HTR-8/SVneo (cell line): Measurements from ENCODE around the gene TENM3.

Experiments used
- DNase-seq: peaks from one replicate; pipeline ENCODE4 v3.0.0; 2011; ENCODE audit warnings: low spot score, mixed read lengths; ENCODE audit not compliant: insufficient read length
- FAIRE-seq: peaks from 2 replicates; lab custom pipeline; 2011; peaks lifted over from hg19 to GRCh38; lab: Jason Lieb, UNC

Gene TENM3

GRCh38 chr4:182778222-182778982 lies 535.2 kb downstream of the TENM3 start:
- DNase-seq: peak; percentile 11
- peak; percentile 79 for FAIRE-seq

DNA sequence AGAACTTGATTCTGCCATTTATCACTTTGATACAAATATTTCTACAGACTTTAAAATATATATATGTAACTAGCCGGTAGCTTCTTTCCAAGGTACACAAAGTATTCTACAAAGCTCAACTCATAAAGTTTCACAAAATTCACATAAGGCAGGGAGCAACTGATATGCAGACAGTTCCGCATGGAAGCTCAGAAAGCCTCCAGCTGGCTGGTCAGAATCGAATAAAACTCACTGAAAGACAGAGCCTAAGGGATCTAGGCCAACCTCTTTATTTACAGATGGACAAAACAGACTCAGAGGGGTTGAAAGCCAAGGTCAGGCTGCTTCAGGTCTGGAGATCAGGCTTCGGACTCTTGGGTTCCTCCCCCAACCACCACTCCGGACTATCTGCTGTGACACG lies 543.8 kb downstream of the TENM3 start:
- no peak for DNase-seq
- no peak for FAIRE-seq

DNA sequence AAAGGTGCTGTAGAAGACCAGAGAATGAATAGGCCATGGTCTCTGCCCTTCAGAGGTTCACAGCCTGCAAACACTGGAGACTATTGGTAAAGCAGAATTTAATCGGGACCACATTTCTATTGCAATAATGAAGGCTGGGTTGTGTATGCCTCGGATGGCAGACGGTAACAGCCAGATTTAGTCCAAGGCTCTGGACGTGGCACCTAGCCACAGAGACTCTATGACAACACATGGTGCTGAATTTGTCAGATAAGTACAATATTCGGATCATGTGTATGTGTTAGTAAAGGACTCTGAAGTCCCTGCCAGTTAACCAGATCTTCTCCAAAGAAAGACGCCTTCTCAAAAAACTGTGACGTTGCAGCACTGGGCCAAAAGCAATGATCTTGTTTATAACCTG lies 545.0 kb downstream of the TENM3 start:
- no peak for DNase-seq
- FAIRE-seq: no peak

DNA sequence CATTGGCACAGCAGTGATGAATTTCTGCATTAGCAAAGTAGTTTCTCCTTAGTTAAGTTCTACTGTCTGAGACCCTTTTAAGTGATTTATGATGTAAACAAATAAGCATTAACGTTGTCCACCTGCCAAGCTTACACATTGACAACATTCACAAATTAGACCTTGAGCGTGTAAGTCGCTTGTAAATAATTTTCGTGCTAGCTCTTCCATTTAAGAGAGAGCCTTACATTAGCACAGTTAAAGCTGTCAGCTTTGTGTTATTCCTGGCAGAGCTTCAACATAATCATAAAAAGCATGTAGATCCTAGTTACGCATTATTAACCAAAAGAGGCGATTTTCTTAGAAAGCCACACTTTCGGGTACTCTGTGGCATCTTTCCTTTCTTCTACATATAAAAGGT lies 546.3 kb downstream of the TENM3 start:
- FAIRE-seq (no peak), DNase-seq (no peak)

- DNase-seq: no peak
Observed at GRCh38 chr4:182795446-182796238, 552.4 kb downstream of the TENM3 start.

DNA sequence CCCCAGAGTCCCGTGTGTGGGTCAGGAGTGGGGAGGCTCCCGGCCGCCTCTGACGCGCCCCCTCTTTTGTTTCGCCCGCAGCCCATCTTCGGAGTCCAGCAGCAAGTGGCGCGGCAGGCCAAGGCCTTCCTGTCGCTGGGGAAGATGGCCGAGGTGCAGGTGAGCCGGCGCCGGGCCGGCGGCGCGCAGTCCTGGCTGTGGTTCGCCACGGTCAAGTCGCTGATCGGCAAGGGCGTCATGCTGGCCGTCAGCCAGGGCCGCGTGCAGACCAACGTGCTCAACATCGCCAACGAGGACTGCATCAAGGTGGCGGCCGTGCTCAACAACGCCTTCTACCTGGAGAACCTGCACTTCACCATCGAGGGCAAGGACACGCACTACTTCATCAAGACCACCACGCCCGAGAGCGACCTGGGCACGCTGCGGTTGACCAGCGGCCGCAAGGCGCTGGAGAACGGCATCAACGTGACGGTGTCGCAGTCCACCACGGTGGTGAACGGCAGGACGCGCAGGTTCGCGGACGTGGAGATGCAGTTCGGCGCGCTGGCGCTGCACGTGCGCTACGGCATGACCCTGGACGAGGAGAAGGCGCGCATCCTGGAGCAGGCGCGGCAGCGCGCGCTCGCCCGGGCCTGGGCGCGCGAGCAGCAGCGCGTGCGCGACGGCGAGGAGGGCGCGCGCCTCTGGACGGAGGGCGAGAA lies 556.5 kb downstream of the TENM3 start:
- no peak for DNase-seq
- FAIRE-seq: peak; percentile 55

More at GRCh38 chr4:182795446-182796238, 552.4 kb downstream of the TENM3 start:
- FAIRE-seq: no peak

GRCh38 chr4:182800216-182800515 lies 557.0 kb downstream of the TENM3 start:
- peak; percentile 23 for FAIRE-seq

DNA sequence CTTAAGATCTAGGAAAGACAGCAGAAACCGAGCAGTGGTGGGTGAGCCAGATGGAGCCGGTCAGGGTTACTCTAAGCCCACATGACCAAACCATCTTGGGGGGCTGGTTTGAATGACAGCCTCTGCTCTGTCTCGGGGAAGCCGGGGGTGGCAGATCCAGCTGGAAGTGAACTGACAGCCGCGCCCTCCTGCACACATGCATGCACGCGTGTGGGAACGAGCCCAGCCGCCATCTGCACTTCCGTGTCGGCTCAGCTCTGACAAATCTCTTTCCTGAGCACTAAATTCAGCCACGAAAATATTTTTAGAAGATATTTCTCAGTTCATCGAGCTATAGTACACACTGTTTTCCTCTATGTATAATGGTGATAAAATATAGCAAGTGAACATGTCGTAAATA lies 558.4 kb downstream of the TENM3 start:
- no peak for FAIRE-seq

More at GRCh38 chr4:182800216-182800515, 557.0 kb downstream of the TENM3 start:
- no peak for DNase-seq

GRCh38 chr4:182802621-182803020 lies 559.4 kb downstream of the TENM3 start:
- DNase-seq (no peak), FAIRE-seq (no peak)

More for the DNA sequence above, 558.4 kb downstream of the TENM3 start:
- no peak for DNase-seq

DNA sequence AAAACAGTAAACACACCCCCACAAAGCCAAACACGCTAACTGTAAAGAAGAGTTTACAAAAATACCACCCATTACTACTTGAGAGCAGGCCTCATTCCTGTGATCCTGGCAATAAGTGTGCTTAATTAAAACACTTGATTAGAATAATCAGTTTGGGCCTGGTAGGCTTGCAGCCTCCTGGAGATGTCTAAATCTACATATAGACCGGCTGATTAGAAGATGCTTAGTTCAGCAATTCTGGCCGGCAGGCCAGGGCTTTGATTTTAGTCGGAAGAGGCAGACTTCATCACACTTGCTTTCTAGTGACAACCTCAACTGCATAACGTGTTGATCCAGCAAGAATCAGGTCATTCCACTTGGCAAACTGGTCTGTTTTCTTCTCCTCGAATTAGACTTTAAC lies 560.0 kb downstream of the TENM3 start:
- DNase-seq (no peak), FAIRE-seq (no peak)

- FAIRE-seq: no peak
- no peak for DNase-seq
Observed at GRCh38 chr4:182804131-182804530, 560.9 kb downstream of the TENM3 start.

GRCh38 chr4:182805321-182805720 lies 562.1 kb downstream of the TENM3 start:
- FAIRE-seq (no peak), DNase-seq (no peak)

- DNase-seq (no peak), FAIRE-seq (no peak)
Observed at GRCh38 chr4:182805750-182806149, 562.5 kb downstream of the TENM3 start.

DNA sequence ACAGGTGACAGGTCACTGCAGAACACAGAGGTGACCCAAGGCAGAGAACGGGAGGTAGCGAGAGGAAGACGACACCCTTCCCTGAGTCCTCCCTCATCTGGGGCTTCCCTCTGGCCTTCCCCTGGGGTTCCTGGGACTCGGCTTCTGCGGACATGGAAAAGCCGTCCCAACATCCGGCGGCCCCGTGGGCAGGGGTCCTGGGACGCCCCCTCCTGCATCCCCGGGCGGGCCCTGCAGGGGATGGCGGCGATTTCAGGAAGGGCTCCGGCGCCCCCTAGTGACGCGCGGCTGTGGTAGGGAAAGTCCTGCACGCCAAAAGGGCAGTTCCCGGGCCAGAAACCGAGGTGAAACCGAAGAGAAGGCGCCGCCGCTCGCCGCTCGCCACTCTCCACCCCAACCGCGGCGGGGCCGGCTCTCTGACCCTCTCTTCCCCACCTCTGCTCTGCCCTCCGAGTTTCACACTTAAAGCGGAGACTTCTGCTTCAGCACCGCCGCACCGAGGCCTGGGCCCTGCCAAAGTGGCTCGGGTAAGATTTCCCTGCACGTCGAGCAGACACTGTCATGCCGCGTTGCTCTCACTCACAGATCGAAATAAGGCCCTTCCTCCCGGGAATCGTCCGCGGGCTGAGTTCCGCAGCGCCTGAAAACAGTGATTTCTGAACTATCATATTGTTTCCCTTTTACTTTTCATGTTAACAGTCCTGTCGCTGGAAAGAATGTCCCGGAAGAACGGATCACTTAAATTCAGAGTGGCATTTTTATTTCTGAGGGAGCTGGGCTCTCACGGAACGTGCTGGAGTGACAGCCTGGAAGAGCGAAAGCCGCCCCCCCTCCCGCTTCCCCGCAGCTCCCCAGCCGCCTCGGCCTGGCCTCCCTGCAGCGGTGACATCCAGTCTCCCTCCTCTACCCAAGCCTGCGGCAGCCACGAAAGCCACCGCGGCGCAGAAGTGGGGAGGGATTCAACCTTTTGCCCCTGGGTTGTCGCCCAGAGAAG lies 563.4 kb downstream of the TENM3 start:
- FAIRE-seq: peak; percentile 86
- DNase-seq: peak; percentile 87

- DNase-seq: no peak
- no peak for FAIRE-seq
Observed at GRCh38 chr4:182807346-182807745, 564.1 kb downstream of the TENM3 start.

GRCh38 chr4:182807767-182808548 lies 564.8 kb downstream of the TENM3 start:
- FAIRE-seq (no peak), DNase-seq (no peak)

GRCh38 chr4:182808673-182809416 lies 565.6 kb downstream of the TENM3 start:
- DNase-seq (peak; percentile 24), FAIRE-seq (peak; percentile 100)

GRCh38 chr4:182809417-182810102 lies 566.4 kb downstream of the TENM3 start:
- DNase-seq: peak; percentile 29
- FAIRE-seq: no peak
